ENCODE data around the gene BAD. TPM values are rescaled to one million over a fixed set of nuclear protein-coding genes. Genes with fewer than 3 reads are reported as not detected.
A peak's percentile ranks its signal among the peaks of the same experiment; 100 is the strongest.

BAD gene
- total and polyA plus RNA-seq, 9 donors: 3.4 to 125 (median 63.6) TPM

GRCh38 chr11:64241491-64242374 is 42.7 kb downstream of the BAD start:
- Histone ChIP-seq H3K27ac (peak overlapping the region; percentile 39 to 89), H3K4me1 (ENCODE audit: insufficient read depth) (peaks cover 14% of the 10 kb centered on the region), H3K27me3 (no peaks in the 10 kb centered on the region), H3K36me3 (no peaks in the 10 kb centered on the region), H3K9me3 (no peaks in the 10 kb centered on the region), H3K4me3 (peak overlapping the region; percentile 96)
- intact Hi-C loops (cut with DNase I): loop anchor here in 1 of 4 donors (1.0 to 5.0 kb wide), 2 partner anchors 29 to 66 kb away; partner anchors contain the start of gene ESRRA
- WGBS, 3 donors: 0 to 1% (median 0%) methylated on average over 56 to 63 of the region's 63 CpGs
- DNase-seq: peak in 4 of 5 donors; percentile 70 to 100 (median 90)
- TF ChIP-seq, protein P1, sequence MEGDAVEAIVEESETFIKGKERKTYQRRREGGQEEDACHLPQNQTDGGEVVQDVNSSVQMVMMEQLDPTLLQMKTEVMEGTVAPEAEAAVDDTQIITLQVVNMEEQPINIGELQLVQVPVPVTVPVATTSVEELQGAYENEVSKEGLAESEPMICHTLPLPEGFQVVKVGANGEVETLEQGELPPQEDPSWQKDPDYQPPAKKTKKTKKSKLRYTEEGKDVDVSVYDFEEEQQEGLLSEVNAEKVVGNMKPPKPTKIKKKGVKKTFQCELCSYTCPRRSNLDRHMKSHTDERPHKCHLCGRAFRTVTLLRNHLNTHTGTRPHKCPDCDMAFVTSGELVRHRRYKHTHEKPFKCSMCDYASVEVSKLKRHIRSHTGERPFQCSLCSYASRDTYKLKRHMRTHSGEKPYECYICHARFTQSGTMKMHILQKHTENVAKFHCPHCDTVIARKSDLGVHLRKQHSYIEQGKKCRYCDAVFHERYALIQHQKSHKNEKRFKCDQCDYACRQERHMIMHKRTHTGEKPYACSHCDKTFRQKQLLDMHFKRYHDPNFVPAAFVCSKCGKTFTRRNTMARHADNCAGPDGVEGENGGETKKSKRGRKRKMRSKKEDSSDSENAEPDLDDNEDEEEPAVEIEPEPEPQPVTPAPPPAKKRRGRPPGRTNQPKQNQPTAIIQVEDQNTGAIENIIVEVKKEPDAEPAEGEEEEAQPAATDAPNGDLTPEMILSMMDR (IDR thresholded peaks at IDR 0.05): no peak
- TF ChIP-seq POLR2A (IDR thresholded peaks at IDR 0.05): peak; percentile 51

- Histone ChIP-seq H3K9me3 (no peaks in the 10 kb centered on the region), H3K4me1 (ENCODE audit: insufficient read depth) (peaks cover 13% of the 10 kb centered on the region), H3K36me3 (no peaks in the 10 kb centered on the region), H3K4me3 (peak overlapping the region; percentile 96), H3K27me3 (no peaks in the 10 kb centered on the region), H3K27ac (peak overlapping the region; percentile 89 to 99)
- intact Hi-C loops (cut with DNase I): loop anchor here in 1 of 4 donors (1.0 to 5.0 kb wide), 2 partner anchors 29 to 66 kb away; partner anchors contain the start of gene ESRRA
- TF ChIP-seq, protein P1 (IDR thresholded peaks at IDR 0.05): no peak
- TF ChIP-seq EP300 (IDR thresholded peaks at IDR 0.05) (no peak), POLR2A (IDR thresholded peaks at IDR 0.05) (no peak)
- WGBS, 3 donors: 0 to 1% (median 1%) methylated on average over 20 to 24 of the region's 24 CpGs
- DNase-seq: peak in 3 of 5 donors; percentile 100
Measured at GRCh38 chr11:64241241-64241490, 43.3 kb downstream of the BAD start.

DNA sequence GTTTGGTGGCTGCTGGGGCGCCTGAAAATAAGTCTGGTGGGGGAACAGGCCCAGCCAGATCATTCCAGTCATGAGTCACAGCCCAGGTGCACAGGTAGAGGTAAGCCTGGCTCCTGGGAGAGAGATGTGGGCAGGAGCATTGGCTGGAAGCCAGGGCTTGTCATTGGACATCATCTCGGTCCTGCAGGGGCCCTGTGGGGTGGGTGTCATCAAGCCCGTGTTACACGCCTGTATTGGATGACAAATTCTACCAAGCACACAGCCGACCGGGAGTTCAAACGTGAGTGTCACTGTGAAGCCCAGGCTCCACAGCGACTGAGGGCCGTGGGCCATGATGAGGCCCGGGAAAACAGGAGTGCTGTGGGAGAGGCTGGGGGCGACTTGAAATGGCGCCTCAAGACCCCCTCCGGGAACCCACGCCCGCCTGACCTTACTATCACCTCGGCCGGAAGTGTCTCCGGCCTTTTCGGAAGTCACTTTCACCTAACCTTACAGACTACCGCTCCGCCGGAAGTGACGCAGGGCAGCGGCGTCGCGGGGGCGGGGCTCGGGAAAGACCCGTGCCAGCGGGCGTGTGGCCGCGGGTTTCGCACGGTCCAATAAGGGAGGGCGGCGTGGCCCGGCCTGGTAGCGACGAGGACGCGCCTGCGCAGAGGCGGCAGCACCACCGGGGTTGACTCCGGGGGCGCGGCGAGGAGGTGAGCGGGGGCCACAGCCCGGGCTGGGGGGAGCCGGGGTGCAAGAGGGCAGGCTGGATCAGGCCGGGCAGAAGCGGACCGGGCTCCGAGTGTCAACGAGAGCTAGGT is 43.8 kb downstream of the BAD start, which contains the start of gene FKBP2:
Gene FKBP2 (plus strand): TSS at position 661 of the 806 bp plus-strand sequence. CDS start 1,293 bp downstream, outside the sequence.
- WGBS, 3 donors: 2 to 4% (median 2%) methylated on average over 48 to 58 of the region's 58 CpGs
- H3K4me1 ChIP-seq (ENCODE audit: insufficient read depth): peaks cover 8% of the 10 kb centered on the region
- H3K27ac ChIP-seq: peak within 1 kb of the TSS; percentile 89 to 99
- no peaks in the 10 kb centered on the region for H3K27me3 ChIP-seq
- peak; percentile 97 to 99 (median 98) for DNase-seq
- TF ChIP-seq POLR2A (IDR thresholded peaks at IDR 0.05) (peak; percentile 82), EP300 (IDR thresholded peaks at IDR 0.05) (peak; percentile 91)
- TF ChIP-seq, protein P1 (IDR thresholded peaks at IDR 0.05): peak in 1 of 3 donors; percentile 24
- peak within 1 kb of the TSS; percentile 96 for H3K4me3 ChIP-seq
- intact Hi-C loops (cut with DNase I): loop anchor here in 1 of 4 donors (1.0 to 5.0 kb wide), 2 partner anchors 30 to 67 kb away; partner anchors contain the start of gene ESRRA
- no peaks in the 10 kb centered on the region for H3K9me3 ChIP-seq
- H3K36me3 ChIP-seq: no peaks in the 10 kb centered on the region

Data from ovary (tissue), 9 donors.